T-cell (primary cell): ENCODE results near the gene MAPK12. TPM values are rescaled to one million over a fixed set of nuclear protein-coding genes. Genes with fewer than 3 reads are reported as not detected.
A peak's percentile ranks its signal among the peaks of the same experiment; 100 is the strongest.

Experiments
- ATAC-seq, 4 experiments: fragments of 200-7000 bp in 3 of 4; fragments of 150-1000 bp in 1 of 4; cut with Tn5 transposase; replicated peaks in 1 of 4; 1 replicate in 3 of 4; 2 replicates in 1 of 4; pipeline ENCODE4 v1.10.0; 2021; ENCODE audit warnings: moderate library complexity in 3 of 4, mild to moderate bottlenecking in 2 of 4, moderate number of reproducible peaks in 1 of 4
- CTCF ChIA-PET, 2 donors: fragments of 300-600 bp; sonication (Branson Sonifier 250); formaldehyde crosslinking; loops; one replicate each; lab custom pipeline; 2022; ENCODE audit warnings: antibody characterized with exemption in 2 of 2; lab: Charles Lee
- POLR2A ChIA-PET, 2 donors: fragments of 300-600 bp; sonication (Branson Sonifier 250); formaldehyde crosslinking; loops; one replicate each; lab custom pipeline; 2022; ENCODE audit warnings: antibody characterized with exemption in 2 of 2; lab: Charles Lee
- DNase-seq, 35 experiments: peaks; one replicate each; pipeline versions ENCODE4 v3.0.0 to v3.0.0-alpha.2; 2013 to 2023
- H3K27ac ChIP-seq: one replicate; pipeline ENCODE4 v1.5.1; 2013; ENCODE audit warnings: low read length
- H3K27me3 ChIP-seq, 2 experiments: replicated peaks in 1 of 2; 1 replicate in 1 of 2; 2 replicates in 1 of 2; pipeline versions ENCODE4 v1.6.1 to v1.7.0; 2013; ENCODE audit warnings: low read length in 1 of 2, mixed read lengths in 1 of 2; ENCODE audit not compliant: control insufficient read depth in 2 of 2, insufficient read depth in 2 of 2; ENCODE audit errors: extremely low read depth in 1 of 2
- H3K36me3 ChIP-seq, 2 donors: 1 replicate in 1 of 2; 2 replicates in 1 of 2; pipeline versions ENCODE4 v1.6.1 to v1.7.0; 2013; ENCODE audit warnings: low read length in 1 of 2; ENCODE audit not compliant: control insufficient read depth in 2 of 2, insufficient read depth in 1 of 2; ENCODE audit errors: extremely low read depth in 1 of 2
- H3K4me1 ChIP-seq, 2 experiments: 1 replicate in 1 of 2; 2 replicates in 1 of 2; pipeline versions ENCODE4 v1.6.1 to v1.7.0; 2013; ENCODE audit warnings: low read length in 2 of 2, mixed read lengths in 1 of 2; ENCODE audit not compliant: insufficient read depth in 2 of 2, control insufficient read depth in 1 of 2; ENCODE audit errors: extremely low read depth in 1 of 2
- H3K4me3 ChIP-seq, 2 donors: 1 replicate in 1 of 2; 2 replicates in 1 of 2; pipeline versions ENCODE4 v1.5.1 to v1.7.0; 2013; ENCODE audit warnings: mild to moderate bottlenecking in 2 of 2, low read length in 1 of 2, moderate library complexity in 1 of 2; ENCODE audit not compliant: control insufficient read depth in 1 of 2; ENCODE audit errors: extremely low read depth in 1 of 2
- H3K9me3 ChIP-seq: 2 replicates; pipeline ENCODE4 v1.7.0; 2013
- H3K27ac Mint-ChIP-seq, 2 donors: one replicate each; pipeline ENCODE4 v1.8.0; 2020 to 2021; ENCODE audit warnings: mild to moderate bottlenecking in 2 of 2, mixed read lengths in 2 of 2
- H3K27me3 Mint-ChIP-seq, 2 donors: one replicate each; pipeline ENCODE4 v1.8.0; 2021 to 2022; ENCODE audit warnings: mixed read lengths in 2 of 2
- H3K36me3 Mint-ChIP-seq: one replicate; pipeline ENCODE4 v1.8.0; 2021; ENCODE audit warnings: mixed read lengths
- H3K4me1 Mint-ChIP-seq, 3 donors: one replicate each; pipeline ENCODE4 v1.8.0; 2020 to 2022; ENCODE audit warnings: mixed read lengths in 3 of 3, mild to moderate bottlenecking in 1 of 3
- H3K4me3 Mint-ChIP-seq, 3 donors: one replicate each; pipeline ENCODE4 v1.8.0; 2020 to 2022; ENCODE audit warnings: mild to moderate bottlenecking in 3 of 3, mixed read lengths in 3 of 3, moderate library complexity in 3 of 3
- H3K9me3 Mint-ChIP-seq, 3 donors: one replicate each; pipeline ENCODE4 v1.8.0; 2020 to 2022; ENCODE audit warnings: mixed read lengths in 3 of 3
- WGBS: methylation state at CpG from one replicate; pipeline ENCODE4 v1.1.5; 2013; ENCODE audit warnings: missing lambda C conversion rate; ENCODE audit not compliant: insufficient coverage; 5-methylcytosine and 5-hydroxymethylcytosine counted together
- total RNA-seq, 35 experiments: library from RNA in 6 of 35; stranded (reverse) in 6 of 35; fragments of 120-200 nt in 1 of 35; gene quantifications; one replicate each; pipeline versions ENCODE4 v1.2.1 to v1.2.4 and lab custom pipeline; 2013 to 2026

The MAPK12 gene
- total RNA-seq, 5 donors from 2014 or later (not counting 1 experiment from before 2014, with no cell fraction given): 1.7 to 3.1 (median 2.9) TPM

DNA sequence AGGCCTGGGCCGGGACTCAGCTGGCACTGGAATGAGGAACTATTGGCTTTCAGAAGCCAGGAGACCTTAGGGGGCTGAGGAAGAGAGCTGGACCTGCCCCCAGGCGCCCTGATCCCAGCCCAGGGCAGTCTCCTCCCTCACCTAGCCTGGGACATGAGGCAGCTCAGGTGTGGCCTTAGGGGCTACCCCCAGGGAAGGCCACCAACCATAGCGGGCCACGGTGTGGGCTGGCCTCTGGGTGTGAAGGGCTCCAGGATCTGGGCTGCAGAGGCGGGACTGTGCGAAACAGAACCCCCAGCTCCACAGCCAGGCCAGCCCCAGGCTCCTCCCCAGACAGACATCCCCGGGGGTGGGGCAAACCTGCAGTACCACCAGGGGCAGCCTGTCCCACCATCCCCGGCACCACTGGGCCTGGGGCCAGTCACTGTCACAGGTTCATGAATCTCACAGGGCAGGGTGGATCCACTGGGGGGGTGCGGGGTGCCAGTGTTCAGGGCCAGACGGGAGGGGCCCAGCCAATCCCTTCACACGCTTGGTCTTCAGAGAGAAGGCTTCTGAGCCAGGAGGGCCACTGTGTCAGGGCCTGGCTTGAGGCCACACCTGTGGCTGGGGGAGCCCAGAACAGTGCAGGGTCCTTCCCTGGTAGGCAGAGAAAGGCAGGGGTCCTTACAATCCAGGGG is 42.5 kb upstream of the MAPK12 start:
- Histone ChIP-seq H3K27me3 (peaks cover 0 to 75% of the 10 kb centered on the region in 2 experiments), H3K4me3 (no peak overlapping the region), H3K27ac (no peak overlapping the region), H3K4me1 (peaks cover 0 to 21% of the 10 kb centered on the region in 2 experiments), H3K9me3 (no peaks in the 10 kb centered on the region), H3K36me3 (no peaks in the 10 kb centered on the region)
- Mint-ChIP-seq H3K27ac (no peak overlapping the region), H3K4me3 (peak overlapping the region in 1 of 3 donors; percentile 13), H3K36me3 (no peaks in the 10 kb centered on the region), H3K9me3 (no peaks in the 10 kb centered on the region), H3K27me3 (peaks cover 5 to 21% of the 10 kb centered on the region in 2 donors), H3K4me1 (peaks cover 0 to 10% (median 6%) of the 10 kb centered on the region in 3 donors)
- DNase-seq (peak in 1 of 35 experiments; percentile 37), ATAC-seq (no peak)
- ChIA-PET CTCF (no interaction called here), POLR2A (no interaction called here)
- 61% methylated on average over 9 of the region's 11 CpGs for WGBS

DNA sequence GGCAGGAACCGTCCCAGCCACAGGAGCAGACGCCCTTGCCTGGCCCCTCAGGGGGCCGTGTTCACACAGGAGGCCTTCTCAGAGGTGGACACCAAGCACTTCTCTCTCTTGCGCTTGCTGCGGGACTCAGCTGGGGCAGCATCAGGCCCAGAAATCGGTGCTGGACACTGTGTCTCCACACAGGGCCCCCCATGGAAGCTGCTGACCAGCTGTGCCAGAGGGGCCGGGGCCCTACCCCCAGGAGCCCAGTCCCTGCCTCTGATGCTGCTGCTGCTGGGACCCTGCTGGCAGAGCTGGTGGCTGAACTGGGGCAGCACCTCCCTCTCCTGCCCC is 42.0 kb upstream of the MAPK12 start:
- Histone ChIP-seq H3K27ac (no peak overlapping the region), H3K4me3 (no peak overlapping the region), H3K4me1 (peaks cover 0 to 20% of the 10 kb centered on the region in 2 experiments), H3K27me3 (peaks cover 0 to 76% of the 10 kb centered on the region in 2 experiments), H3K9me3 (no peaks in the 10 kb centered on the region), H3K36me3 (no peaks in the 10 kb centered on the region)
- H3K36me3 Mint-ChIP-seq: no peaks in the 10 kb centered on the region
- ChIA-PET POLR2A (no interaction called here), CTCF (no interaction called here)
- H3K27ac Mint-ChIP-seq: no peak overlapping the region
- DNase-seq: no peak
- 44% methylated on average over 7 of the region's 7 CpGs for WGBS
- peaks cover 0 to 8% (median 6%) of the 10 kb centered on the region in 3 donors for H3K4me1 Mint-ChIP-seq
- H3K27me3 Mint-ChIP-seq: peaks cover 5 to 23% of the 10 kb centered on the region in 2 donors
- no peak overlapping the region for H3K4me3 Mint-ChIP-seq
- ATAC-seq: no peak
- H3K9me3 Mint-ChIP-seq: no peaks in the 10 kb centered on the region

DNA sequence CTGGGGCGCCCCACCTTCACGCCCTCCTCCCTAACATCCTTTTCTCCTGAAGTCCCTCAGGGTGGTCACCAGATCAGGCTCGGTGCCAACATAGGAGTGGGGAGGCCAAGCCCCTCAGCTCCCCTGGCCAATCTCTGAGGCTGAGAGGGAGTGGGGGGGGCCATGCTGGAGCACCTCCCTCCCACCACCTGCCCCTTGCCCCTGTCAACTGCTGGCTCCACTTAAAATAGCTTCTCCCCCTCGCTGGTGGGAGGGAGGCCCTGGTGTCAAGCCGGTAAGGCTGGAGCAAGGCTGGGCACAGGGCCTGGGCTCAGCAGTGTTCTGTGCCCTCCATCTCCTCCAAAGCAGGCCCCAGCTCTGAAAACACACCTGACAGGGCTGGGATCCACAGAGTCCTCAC is 41.1 kb upstream of the MAPK12 start:
- Mint-ChIP-seq H3K27ac (no peak overlapping the region), H3K27me3 (peaks cover 11 to 29% of the 10 kb centered on the region in 2 donors), H3K9me3 (no peaks in the 10 kb centered on the region), H3K4me3 (no peak overlapping the region), H3K4me1 (peaks cover 0 to 8% (median 6%) of the 10 kb centered on the region in 3 donors), H3K36me3 (no peaks in the 10 kb centered on the region)
- Histone ChIP-seq H3K27ac (no peak overlapping the region), H3K27me3 (peaks cover 0 to 75% of the 10 kb centered on the region in 2 experiments), H3K36me3 (no peaks in the 10 kb centered on the region), H3K9me3 (no peaks in the 10 kb centered on the region), H3K4me1 (peaks cover 0 to 13% of the 10 kb centered on the region in 2 experiments), H3K4me3 (no peak overlapping the region)
- ATAC-seq (no peak), DNase-seq (no peak)
- no CpG with 5 or more reads among the region's 5 CpGs for WGBS
- ChIA-PET POLR2A (no interaction called here), CTCF (no interaction called here)

DNA sequence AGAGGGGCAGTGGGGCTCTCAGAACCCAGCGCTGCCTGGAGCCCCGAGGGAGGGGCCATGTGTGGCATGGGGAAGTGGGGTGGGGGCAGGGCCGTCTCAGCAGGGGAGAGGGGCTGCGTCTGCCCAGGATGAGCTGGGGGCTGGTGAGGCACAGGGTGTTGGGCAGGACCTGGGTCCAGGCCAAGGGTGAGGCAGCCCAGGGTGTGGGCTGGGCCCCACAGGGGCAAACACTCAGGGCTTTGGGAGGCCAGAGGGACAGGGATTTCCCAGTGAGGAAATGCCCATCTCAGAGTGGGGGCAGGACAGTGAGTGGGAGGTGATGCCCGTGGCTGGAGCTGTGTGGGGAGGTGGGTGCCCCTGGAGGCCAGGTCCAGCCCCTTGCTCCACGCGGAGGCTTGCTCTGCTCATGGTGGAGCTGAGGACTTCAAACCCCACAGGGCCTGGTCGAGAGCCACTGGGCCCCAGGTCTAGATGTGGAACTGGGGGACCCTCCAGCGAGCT is 40.6 kb upstream of the MAPK12 start:
- no peak for ATAC-seq
- Histone ChIP-seq H3K4me1 (peaks cover 0 to 13% of the 10 kb centered on the region in 2 experiments), H3K36me3 (no peaks in the 10 kb centered on the region), H3K27me3 (peaks cover 0 to 78% of the 10 kb centered on the region in 2 experiments), H3K9me3 (no peaks in the 10 kb centered on the region), H3K27ac (no peak overlapping the region), H3K4me3 (no peak overlapping the region)
- CTCF ChIA-PET: no interaction called here
- WGBS: 50% methylated on average over 5 of the region's 9 CpGs
- DNase-seq: no peak
- H3K4me1 Mint-ChIP-seq: peaks cover 0 to 8% (median 6%) of the 10 kb centered on the region in 3 donors
- no peaks in the 10 kb centered on the region for H3K36me3 Mint-ChIP-seq
- no peak overlapping the region for H3K27ac Mint-ChIP-seq
- H3K9me3 Mint-ChIP-seq: no peaks in the 10 kb centered on the region
- no peak overlapping the region for H3K4me3 Mint-ChIP-seq
- POLR2A ChIA-PET: no interaction called here
- peaks cover 14 to 32% of the 10 kb centered on the region in 2 donors for H3K27me3 Mint-ChIP-seq

DNA sequence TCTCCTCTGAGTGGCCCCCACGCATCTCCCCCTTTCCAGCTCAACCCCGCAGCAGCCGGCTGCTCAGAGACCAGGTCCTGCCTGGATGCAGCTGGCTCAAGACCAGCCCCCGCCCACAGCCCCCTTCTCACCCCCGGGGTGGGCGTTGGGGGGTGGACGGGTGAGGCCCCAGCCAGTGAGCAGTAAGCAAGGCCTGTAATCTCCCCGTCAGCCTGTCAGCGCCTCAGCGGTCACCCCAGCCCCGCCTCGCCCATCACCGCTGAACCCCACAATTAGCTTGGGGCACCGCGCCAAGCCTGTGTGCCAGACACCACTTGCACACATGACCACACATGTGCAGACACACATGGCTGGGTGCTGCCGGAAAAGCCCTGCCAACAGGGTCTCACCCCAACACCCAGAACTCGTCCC is 40.1 kb upstream of the MAPK12 start:
- DNase-seq: no peak
- Mint-ChIP-seq H3K9me3 (no peaks in the 10 kb centered on the region), H3K4me1 (peaks cover 0 to 8% (median 6%) of the 10 kb centered on the region in 3 donors), H3K27me3 (peaks cover 14 to 32% of the 10 kb centered on the region in 2 donors), H3K36me3 (no peaks in the 10 kb centered on the region), H3K27ac (no peak overlapping the region), H3K4me3 (no peak overlapping the region)
- Histone ChIP-seq H3K27me3 (peaks cover 0 to 76% of the 10 kb centered on the region in 2 experiments), H3K36me3 (no peaks in the 10 kb centered on the region), H3K4me3 (no peak overlapping the region), H3K4me1 (peaks cover 0 to 8% of the 10 kb centered on the region in 2 experiments), H3K9me3 (no peaks in the 10 kb centered on the region), H3K27ac (no peak overlapping the region)
- ChIA-PET POLR2A (no interaction called here), CTCF (no interaction called here)
- 84% methylated on average over 16 of the region's 17 CpGs for WGBS
- no peak for ATAC-seq

DNA sequence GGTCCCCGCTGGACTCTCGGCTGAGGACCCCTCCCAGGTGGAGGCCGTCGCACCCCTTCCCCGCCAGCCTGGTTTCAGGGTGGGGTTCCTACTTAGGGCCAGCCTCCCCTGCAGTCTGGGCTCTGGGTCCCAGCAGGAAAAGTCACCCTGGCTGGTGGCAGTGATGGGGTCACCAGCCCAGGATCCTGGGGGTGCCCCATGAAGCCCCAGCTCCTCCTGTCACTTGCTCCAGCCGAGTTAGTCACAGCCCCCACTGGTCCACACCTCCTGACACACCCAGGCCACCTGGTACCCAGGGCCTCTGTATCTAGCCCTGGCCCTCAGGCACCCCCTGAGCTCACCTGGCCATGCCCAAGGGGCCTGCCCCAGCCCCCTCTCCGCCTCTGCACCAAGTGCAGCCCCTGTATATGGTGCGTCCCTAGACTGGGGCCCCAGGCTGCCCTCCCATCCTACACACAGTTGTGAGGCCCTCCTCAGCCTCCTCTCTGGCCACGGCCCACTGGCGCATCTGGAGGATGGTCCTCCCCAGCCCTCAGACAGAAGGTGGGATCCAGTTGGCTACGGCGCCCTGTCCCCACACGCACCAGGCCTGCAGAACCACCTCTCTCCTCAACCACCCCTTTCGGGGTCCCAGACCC is 39.3 kb upstream of the MAPK12 start:
- no peaks in the 10 kb centered on the region for H3K36me3 Mint-ChIP-seq
- 94% methylated on average over 13 of the region's 14 CpGs for whole genome bisulfite sequencing
- no peak for ATAC-seq
- Histone ChIP-seq H3K4me3 (no peak overlapping the region), H3K27ac (no peak overlapping the region), H3K4me1 (no peaks in the 10 kb centered on the region), H3K9me3 (no peaks in the 10 kb centered on the region), H3K36me3 (no peaks in the 10 kb centered on the region), H3K27me3 (peaks cover 0 to 68% of the 10 kb centered on the region in 2 experiments)
- no peak for DNase-seq
- CTCF ChIA-PET: interaction anchor here in 1 of 2 donors (0.5 kb wide), 1 partner anchor 192 kb away, joined by 3 read pairs; no protein-coding TSS in a partner anchor
- peaks cover 9 to 25% of the 10 kb centered on the region in 2 donors for H3K27me3 Mint-ChIP-seq
- peaks cover 0 to 2% (median 0%) of the 10 kb centered on the region in 3 donors for H3K4me1 Mint-ChIP-seq
- POLR2A ChIA-PET: no interaction called here
- no peaks in the 10 kb centered on the region for H3K9me3 Mint-ChIP-seq
- H3K27ac Mint-ChIP-seq: no peak overlapping the region
- no peak overlapping the region for H3K4me3 Mint-ChIP-seq
